ENCODE measurements around the gene NF2. TPM values are rescaled to one million over a fixed set of nuclear protein-coding genes. Genes with fewer than 3 reads are reported as not detected.

Gene NF2
- total RNA-seq, 4 donors from 2014 or later = 17.7 to 52.9 (median 33.8) TPM

GRCh38 chr22:29570912-29571549, 32.4 kb upstream of the NF2 start:
- Histone ChIP-seq H3K4me3 (no peak overlapping the region), H3K36me3 (no peaks in the 10 kb centered on the region), H3K27ac (no peak overlapping the region), H3K4me1 (no peaks in the 10 kb centered on the region), H3K27me3 (no peaks in the 10 kb centered on the region), H3K9me3 (no peaks in the 10 kb centered on the region)
- DNase-seq = no peak
- intact Hi-C loops (cut with DNase I; ENCODE audit: low total_unique reads) = no loop called here
- TF ChIP-seq, protein P1, sequence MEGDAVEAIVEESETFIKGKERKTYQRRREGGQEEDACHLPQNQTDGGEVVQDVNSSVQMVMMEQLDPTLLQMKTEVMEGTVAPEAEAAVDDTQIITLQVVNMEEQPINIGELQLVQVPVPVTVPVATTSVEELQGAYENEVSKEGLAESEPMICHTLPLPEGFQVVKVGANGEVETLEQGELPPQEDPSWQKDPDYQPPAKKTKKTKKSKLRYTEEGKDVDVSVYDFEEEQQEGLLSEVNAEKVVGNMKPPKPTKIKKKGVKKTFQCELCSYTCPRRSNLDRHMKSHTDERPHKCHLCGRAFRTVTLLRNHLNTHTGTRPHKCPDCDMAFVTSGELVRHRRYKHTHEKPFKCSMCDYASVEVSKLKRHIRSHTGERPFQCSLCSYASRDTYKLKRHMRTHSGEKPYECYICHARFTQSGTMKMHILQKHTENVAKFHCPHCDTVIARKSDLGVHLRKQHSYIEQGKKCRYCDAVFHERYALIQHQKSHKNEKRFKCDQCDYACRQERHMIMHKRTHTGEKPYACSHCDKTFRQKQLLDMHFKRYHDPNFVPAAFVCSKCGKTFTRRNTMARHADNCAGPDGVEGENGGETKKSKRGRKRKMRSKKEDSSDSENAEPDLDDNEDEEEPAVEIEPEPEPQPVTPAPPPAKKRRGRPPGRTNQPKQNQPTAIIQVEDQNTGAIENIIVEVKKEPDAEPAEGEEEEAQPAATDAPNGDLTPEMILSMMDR (IDR thresholded peaks at IDR 0.05) = no peak
- TF ChIP-seq POLR2A (IDR thresholded peaks at IDR 0.05) = no peak

DNA sequence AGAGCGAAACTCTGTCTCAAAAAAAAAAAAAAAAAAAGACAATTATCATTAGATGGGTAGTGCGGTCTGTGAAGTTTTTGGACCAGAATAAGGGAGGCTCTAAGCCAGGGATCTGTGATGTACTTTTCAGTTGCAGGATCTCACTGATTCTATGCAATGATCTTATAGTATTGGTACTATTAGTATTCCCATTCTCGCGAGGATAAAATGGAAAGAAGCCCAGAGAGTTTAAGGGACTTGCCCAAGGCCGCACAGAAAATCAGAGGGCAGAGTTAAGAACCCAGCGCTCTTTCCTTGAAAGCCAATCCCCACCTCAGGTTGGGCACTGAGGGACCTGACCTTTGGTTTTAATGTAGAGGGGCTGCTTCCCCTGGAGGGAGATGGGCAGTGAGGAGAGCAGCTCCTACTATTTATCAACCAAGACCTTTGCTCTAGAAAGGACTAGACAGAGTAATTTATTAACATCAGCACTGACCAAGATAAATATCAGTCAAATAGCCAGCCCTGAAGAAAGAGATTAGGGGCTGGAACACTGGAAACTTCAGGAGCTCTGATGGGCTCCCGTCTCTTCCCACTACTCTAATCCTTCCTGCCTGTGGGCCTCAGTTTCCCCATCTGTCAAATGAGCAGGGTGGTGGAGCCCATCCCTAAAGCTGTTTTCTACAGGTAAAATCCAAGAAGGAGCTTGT, 28.5 kb upstream of the NF2 start:
- no peaks in the 10 kb centered on the region for H3K36me3 ChIP-seq
- TF ChIP-seq, protein P1 (IDR thresholded peaks at IDR 0.05) = no peak
- TF ChIP-seq POLR2A (IDR thresholded peaks at IDR 0.05) = no peak
- H3K27ac ChIP-seq = no peak overlapping the region
- H3K27me3 ChIP-seq = no peaks in the 10 kb centered on the region
- no peak for DNase-seq
- intact Hi-C loops (cut with DNase I; ENCODE audit: low total_unique reads) = no loop called here
- H3K4me3 ChIP-seq = no peak overlapping the region
- no peaks in the 10 kb centered on the region for H3K4me1 ChIP-seq
- no peaks in the 10 kb centered on the region for H3K9me3 ChIP-seq

DNA sequence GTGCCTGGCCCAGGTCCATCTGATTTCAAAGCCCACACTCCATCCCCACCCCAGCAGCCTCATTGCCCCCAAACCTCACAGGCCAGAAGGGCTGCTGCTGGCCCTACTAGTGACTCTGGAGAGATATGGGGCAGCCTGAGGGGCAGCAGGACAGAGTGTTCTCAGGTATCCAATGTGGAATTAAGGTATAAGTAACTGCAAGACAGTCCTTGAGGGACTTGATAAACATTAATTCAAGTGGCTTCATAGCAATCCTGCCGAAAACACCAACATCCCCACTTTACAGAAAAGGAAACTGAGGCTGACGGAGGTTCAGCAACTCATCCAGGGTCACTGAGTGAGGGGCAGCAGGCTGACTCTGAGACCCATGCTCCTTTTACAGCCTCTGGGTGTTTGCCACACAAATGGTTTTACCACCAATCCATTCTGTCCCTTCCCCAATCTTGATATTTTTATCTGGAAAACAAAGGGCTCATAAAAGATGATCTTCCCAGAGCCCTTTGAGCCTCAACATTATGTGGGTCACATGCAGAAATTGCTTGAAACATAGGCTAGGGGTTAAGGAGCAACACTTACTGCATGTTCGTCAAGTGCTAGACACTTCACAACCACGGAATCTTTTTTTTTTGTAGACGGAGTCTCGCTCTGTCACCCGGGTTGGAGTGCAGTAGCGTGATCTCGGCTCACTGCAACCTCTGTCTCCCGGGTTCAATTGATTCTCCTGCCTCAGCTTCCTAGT, 24.8 kb upstream of the NF2 start:
- Histone ChIP-seq H3K4me3 (no peak overlapping the region), H3K27me3 (no peaks in the 10 kb centered on the region), H3K9me3 (no peaks in the 10 kb centered on the region), H3K27ac (no peak overlapping the region), H3K4me1 (no peaks in the 10 kb centered on the region), H3K36me3 (no peaks in the 10 kb centered on the region)
- intact Hi-C loops (cut with DNase I; ENCODE audit: low total_unique reads) = no loop called here
- TF ChIP-seq, protein P1 (IDR thresholded peaks at IDR 0.05) = no peak
- TF ChIP-seq POLR2A (IDR thresholded peaks at IDR 0.05) = no peak
- no peak for DNase-seq

- no peak for TF ChIP-seq POLR2A (IDR thresholded peaks at IDR 0.05)
- TF ChIP-seq, protein P1 (IDR thresholded peaks at IDR 0.05) = no peak
- DNase-seq = no peak
- H3K4me1 ChIP-seq = no peaks in the 10 kb centered on the region
- H3K4me3 ChIP-seq = peak overlapping the region; percentile 37 to 51
- intact Hi-C loops (cut with DNase I; ENCODE audit: low total_unique reads) = no loop called here
- H3K9me3 ChIP-seq = no peaks in the 10 kb centered on the region
- peak overlapping the region; percentile 3 to 61 for H3K27ac ChIP-seq
- H3K27me3 ChIP-seq = no peaks in the 10 kb centered on the region
- H3K36me3 ChIP-seq = no peaks in the 10 kb centered on the region
These were observed 23.1 kb upstream of the NF2 start for GRCh38 chr22:29580200-29580810.
